GM12874 (cell line): ENCODE results near the gene SCYGR4.

ENCODE experiments used
- TF ChIP-seq, protein P1 (sequence below): IDR thresholded peaks from 2 replicates; pipeline ENCODE4 v1.5.1; 2011; ENCODE audit warnings: low read depth, mild to moderate bottlenecking, control low read depth, low read length, moderate library complexity; ENCODE audit not compliant: insufficient read depth

Gene SCYGR4

DNA sequence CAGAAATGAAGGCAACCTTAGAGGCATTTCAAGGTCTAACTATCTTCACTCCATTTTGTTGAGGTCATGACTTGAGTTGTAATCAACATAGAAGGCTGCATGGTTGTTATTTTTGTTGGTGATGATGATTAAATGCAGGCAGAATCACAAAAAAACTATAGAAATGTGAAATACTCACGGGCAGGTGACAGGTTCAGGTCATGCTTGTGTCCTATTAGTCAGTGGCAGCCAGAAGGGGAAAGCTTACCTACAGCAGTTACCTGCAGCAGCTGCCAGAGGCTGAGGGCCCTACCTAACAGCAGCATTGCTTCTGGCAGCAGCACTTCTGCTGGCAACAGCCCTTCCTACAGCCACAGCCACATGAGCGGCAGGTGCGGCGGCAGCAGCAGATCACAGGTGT is 3.1 kb upstream of the SCYGR4 start:
- TF ChIP-seq, protein P1, sequence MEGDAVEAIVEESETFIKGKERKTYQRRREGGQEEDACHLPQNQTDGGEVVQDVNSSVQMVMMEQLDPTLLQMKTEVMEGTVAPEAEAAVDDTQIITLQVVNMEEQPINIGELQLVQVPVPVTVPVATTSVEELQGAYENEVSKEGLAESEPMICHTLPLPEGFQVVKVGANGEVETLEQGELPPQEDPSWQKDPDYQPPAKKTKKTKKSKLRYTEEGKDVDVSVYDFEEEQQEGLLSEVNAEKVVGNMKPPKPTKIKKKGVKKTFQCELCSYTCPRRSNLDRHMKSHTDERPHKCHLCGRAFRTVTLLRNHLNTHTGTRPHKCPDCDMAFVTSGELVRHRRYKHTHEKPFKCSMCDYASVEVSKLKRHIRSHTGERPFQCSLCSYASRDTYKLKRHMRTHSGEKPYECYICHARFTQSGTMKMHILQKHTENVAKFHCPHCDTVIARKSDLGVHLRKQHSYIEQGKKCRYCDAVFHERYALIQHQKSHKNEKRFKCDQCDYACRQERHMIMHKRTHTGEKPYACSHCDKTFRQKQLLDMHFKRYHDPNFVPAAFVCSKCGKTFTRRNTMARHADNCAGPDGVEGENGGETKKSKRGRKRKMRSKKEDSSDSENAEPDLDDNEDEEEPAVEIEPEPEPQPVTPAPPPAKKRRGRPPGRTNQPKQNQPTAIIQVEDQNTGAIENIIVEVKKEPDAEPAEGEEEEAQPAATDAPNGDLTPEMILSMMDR = no peak

DNA sequence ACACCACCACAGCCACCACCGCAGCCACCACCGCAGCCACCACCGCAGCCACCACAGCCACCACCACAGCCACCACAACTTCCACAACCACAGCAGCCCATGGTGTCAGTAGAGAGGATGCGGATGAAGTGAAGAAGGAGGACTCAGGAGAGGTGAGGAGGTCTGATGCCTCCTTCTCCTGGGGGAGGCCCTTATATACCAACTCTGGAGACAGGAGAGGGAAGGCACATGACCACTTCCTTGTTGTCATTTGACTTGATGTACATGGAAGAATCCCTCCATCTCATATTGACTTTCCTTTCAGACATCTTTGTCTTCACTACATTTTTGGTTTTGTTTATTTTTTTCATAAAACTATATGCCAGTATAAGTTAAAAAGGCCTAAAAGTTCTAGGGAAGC is 2.6 kb upstream of the SCYGR4 start, which contains the start of gene SCYGR3:
TSS of gene SCYGR3 (minus strand) at position 101 of the 400 bp plus-strand sequence. CDS start at position 101, 0 bp downstream.
- TF ChIP-seq, protein P1 = no peak

DNA sequence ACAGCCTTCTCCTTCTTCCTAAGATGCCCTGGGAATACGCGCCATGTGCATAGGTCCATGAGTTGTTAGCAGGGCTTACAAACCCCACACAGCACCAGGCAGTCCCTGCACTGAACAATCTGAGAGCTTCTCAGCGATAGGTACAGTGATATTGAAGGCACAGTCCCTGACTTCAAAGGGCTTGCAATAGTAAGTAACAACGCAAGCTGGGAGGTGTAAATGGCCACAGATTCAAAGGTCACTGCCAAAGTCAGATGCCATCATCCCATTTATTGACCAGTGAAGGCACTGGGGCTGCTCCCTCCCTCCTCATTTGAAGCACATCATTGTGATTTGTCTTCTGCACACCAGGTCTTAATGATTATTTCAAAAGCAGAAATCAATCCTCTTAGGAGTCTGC is 2.1 kb upstream of the SCYGR4 start:
- TF ChIP-seq, protein P1 = no peak

DNA sequence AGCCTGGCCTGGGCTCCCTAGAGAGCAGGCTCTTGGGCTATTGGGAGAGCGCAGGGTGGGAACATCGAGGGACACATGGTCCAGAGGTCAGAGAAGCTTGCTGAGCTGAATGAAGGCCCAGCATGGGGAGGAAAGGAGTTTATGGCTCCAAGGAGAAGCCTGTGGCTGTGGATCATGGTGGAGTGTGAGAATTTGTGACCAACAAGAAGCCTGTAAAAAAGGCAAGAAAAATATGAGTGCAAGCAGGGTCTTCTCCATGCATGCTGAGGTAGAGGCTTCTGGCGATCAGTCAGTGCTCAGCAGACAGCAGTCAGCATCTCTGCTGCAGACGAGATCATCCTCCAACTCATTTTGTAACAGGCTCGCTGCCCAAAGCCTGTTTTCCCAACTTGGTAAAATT is 1.4 kb upstream of the SCYGR4 start:
- TF ChIP-seq, protein P1 = no peak

DNA sequence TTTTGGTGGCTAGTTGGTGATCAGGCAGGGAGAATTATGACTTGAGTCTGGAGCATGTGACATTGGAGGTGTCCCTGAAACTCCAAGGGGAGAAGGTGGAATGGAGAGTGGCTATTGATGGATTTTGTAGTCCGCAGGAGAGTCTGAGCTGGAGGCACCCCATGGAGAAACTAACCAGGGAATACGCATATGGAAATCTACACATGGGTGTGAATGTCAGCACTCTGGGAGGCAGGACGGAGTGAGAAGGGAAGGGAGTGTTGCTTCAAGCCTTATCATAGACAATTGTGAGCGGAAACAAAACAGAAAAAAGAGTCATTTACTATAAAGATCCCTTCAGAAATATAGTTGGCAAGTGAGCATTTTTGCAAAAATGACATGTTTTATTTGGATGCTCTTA is 667 bp upstream of the SCYGR4 start:
- TF ChIP-seq, protein P1 = no peak

DNA sequence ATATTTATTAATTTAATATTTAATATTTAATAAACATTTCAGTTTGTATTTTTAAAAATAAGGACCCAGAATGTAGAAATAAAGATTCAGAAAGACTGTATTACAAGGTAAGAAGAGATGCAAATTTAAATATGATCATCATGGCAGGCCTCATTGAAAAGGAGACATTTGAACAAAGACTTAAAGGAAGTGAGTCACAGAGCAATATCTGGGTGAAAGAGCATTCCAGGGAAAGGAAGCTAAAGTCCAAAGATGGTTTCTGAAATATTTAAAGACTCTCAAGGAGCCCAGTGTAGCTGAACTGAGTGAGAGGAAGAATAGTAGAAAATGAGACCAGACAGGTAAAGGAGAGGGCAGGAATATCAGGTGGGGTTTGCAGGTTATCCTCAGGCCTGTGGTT is 5.9 kb downstream of the SCYGR4 start:
- TF ChIP-seq, protein P1 = no peak

DNA sequence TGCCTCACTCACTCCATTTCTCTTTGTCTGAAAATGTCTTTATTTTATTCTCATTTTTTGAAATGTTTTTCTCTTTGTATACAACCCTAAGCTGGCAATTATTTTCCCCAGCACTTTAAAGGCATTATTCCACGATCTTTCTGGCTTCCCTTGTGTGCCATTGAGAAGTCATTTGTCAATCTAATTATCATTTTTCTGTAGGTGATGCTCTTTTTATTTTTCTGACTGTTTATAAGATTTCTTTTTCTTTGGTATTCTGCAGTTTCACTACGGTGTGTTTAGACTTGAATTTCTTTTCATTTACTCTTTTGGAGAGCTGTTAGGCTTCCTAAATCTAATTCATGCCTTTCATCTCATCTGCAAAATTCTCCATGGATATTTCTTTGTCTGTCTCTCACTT is 8.1 kb downstream of the SCYGR4 start:
- TF ChIP-seq, protein P1 = no peak

DNA sequence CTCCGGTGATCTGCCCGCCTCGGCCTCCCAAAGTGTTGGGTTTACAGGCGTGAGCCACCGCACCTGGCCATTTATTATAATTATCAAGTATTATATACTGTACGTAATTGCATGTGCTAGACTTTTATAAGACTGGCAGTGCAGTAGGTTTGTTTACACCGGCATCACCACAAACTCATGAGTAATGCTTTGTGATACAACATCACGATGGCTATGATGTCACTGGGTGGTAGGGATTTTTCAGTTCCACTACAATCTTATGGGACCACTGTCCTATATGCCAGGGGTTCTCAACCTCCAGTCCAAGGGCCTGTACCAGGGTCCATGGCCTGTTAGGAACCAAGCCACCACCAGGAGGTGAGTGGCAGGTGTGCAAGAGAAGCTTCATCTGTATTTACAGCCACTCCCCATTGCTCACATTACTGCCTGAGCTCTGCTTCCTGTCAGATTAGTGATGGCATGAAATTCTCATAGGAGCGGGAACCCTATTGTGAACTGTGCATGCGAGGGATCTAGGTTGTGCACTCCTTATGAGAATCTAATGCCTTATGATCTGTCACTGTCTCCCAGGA is 9.4 kb downstream of the SCYGR4 start:
- TF ChIP-seq, protein P1 = no peak
